LNCAP (cell line): Measurements from ENCODE around the gene ST7.

Experiments used
- CTCF ChIP-seq: fragments of 450-650 bp; IDR thresholded peaks from 2 replicates; pipeline ENCODE4 v1.5.1; 2017; ENCODE audit warnings: mild to moderate bottlenecking

Gene ST7

GRCh38 chr7:117171106-117171505 is 217.8 kb downstream of the ST7 start:
- TF ChIP-seq CTCF, result no peak

GRCh38 chr7:117172283-117172682 is 219.0 kb downstream of the ST7 start:
- TF ChIP-seq CTCF, result no peak

- no peak for TF ChIP-seq CTCF
Measured at GRCh38 chr7:117173035-117173770, 219.9 kb downstream of the ST7 start.

- no peak for TF ChIP-seq CTCF
Measured at GRCh38 chr7:117176206-117176605, 222.9 kb downstream of the ST7 start.

GRCh38 chr7:117178600-117178999 is 225.3 kb downstream of the ST7 start:
- no peak for TF ChIP-seq CTCF

- TF ChIP-seq CTCF, result no peak
Measured at GRCh38 chr7:117179701-117180100, 226.4 kb downstream of the ST7 start.

GRCh38 chr7:117183729-117184128 is 230.4 kb downstream of the ST7 start:
- TF ChIP-seq CTCF, result no peak

- TF ChIP-seq CTCF, result no peak
Measured at GRCh38 chr7:117184367-117184766, 231.1 kb downstream of the ST7 start.
